ENCODE data around the gene MAPK14. TPM values are rescaled to one million over a fixed set of nuclear protein-coding genes. Genes with fewer than 3 reads are reported as not detected.

Gene MAPK14
- total RNA-seq, 3 donors from 2014 or later (not counting 1 experiment from before 2014, with no cell fraction given), result 68.0 to 106 (median 84.5) TPM

- H3K9me3 Mint-ChIP-seq, result no peaks in the 10 kb centered on the region
- H3K27ac Mint-ChIP-seq, result peak overlapping the region; percentile 92 to 96
- intact Hi-C loops (cut with micrococcal nuclease), result no loop called here
- Histone ChIP-seq H3K4me1 (ENCODE audit: control insufficient read depth, insufficient read depth, low read length) (peaks cover 39% of the 10 kb centered on the region), H3K36me3 (ENCODE audit: control insufficient read depth, insufficient read depth, low read length) (peaks cover 21% of the 10 kb centered on the region), H3K27ac (ENCODE audit: low read length) (peak overlapping the region; percentile 78), H3K27me3 (ENCODE audit: control insufficient read depth, insufficient read depth, low read length) (no peaks in the 10 kb centered on the region), H3K9me3 (ENCODE audit: control insufficient read depth, insufficient read depth, low read length) (no peaks in the 10 kb centered on the region), H3K4me3 (ENCODE audit: low read length) (no peak overlapping the region)
- no peak for TF ChIP-seq CTCF (IDR thresholded peaks at IDR 0.05)
- no peak for DNase-seq
- H3K4me1 Mint-ChIP-seq, result peaks cover 65 to 70% of the 10 kb centered on the region in 2 donors
- 100% methylated on average over 1 of the region's 3 CpGs for WGBS (ENCODE audit: insufficient coverage)
- peaks cover 8% of the 10 kb centered on the region for H3K36me3 Mint-ChIP-seq
- H3K27me3 Mint-ChIP-seq (ENCODE audit: low read depth in 2 of 2), result no peaks in the 10 kb centered on the region
- no peak for ATAC-seq
- peak overlapping the region; percentile 37 for H3K4me3 Mint-ChIP-seq
Measured at GRCh38 chr6:36101691-36102090, 74.1 kb downstream of the MAPK14 start.

- Mint-ChIP-seq H3K4me3 (no peak overlapping the region), H3K27ac (peak overlapping the region; percentile 92 to 96), H3K9me3 (no peaks in the 10 kb centered on the region), H3K36me3 (peaks cover 13% of the 10 kb centered on the region), H3K4me1 (peaks cover 61 to 68% of the 10 kb centered on the region in 2 donors), H3K27me3 (ENCODE audit: low read depth in 2 of 2) (no peaks in the 10 kb centered on the region)
- Histone ChIP-seq H3K36me3 (ENCODE audit: control insufficient read depth, insufficient read depth, low read length) (peaks cover 26% of the 10 kb centered on the region), H3K4me1 (ENCODE audit: control insufficient read depth, insufficient read depth, low read length) (peaks cover 39% of the 10 kb centered on the region), H3K27me3 (ENCODE audit: control insufficient read depth, insufficient read depth, low read length) (no peaks in the 10 kb centered on the region), H3K27ac (ENCODE audit: low read length) (peak overlapping the region; percentile 22), H3K4me3 (ENCODE audit: low read length) (no peak overlapping the region), H3K9me3 (ENCODE audit: control insufficient read depth, insufficient read depth, low read length) (no peaks in the 10 kb centered on the region)
- intact Hi-C loops (cut with micrococcal nuclease), result no loop called here
- ATAC-seq (no peak), DNase-seq (no peak)
- 73% methylated on average over 3 of the region's 4 CpGs for WGBS (ENCODE audit: insufficient coverage)
- no peak for TF ChIP-seq CTCF (IDR thresholded peaks at IDR 0.05)
Measured at GRCh38 chr6:36102853-36103252, 75.2 kb downstream of the MAPK14 start.

GRCh38 chr6:36104836-36105235 is 77.2 kb downstream of the MAPK14 start:
- peaks cover 21% of the 10 kb centered on the region for H3K36me3 Mint-ChIP-seq

More at GRCh38 chr6:36104836-36105235, 77.2 kb downstream of the MAPK14 start:
- Histone ChIP-seq H3K27ac (ENCODE audit: low read length) (no peak overlapping the region), H3K4me3 (ENCODE audit: low read length) (no peak overlapping the region), H3K9me3 (ENCODE audit: control insufficient read depth, insufficient read depth, low read length) (no peaks in the 10 kb centered on the region), H3K4me1 (ENCODE audit: control insufficient read depth, insufficient read depth, low read length) (peaks cover 39% of the 10 kb centered on the region), H3K27me3 (ENCODE audit: control insufficient read depth, insufficient read depth, low read length) (no peaks in the 10 kb centered on the region), H3K36me3 (ENCODE audit: control insufficient read depth, insufficient read depth, low read length) (peaks cover 37% of the 10 kb centered on the region)
- Mint-ChIP-seq H3K4me1 (peaks cover 54 to 64% of the 10 kb centered on the region in 2 donors), H3K27me3 (ENCODE audit: low read depth in 2 of 2) (no peaks in the 10 kb centered on the region), H3K9me3 (no peaks in the 10 kb centered on the region), H3K4me3 (no peak overlapping the region), H3K27ac (peak overlapping the region; percentile 65)
- intact Hi-C loops (cut with micrococcal nuclease), result no loop called here
- DNase-seq (no peak), ATAC-seq (no peak)
- 90% methylated on average over 2 of the region's 2 CpGs for WGBS (ENCODE audit: insufficient coverage)
- no peak for TF ChIP-seq CTCF (IDR thresholded peaks at IDR 0.05)

All from natural killer cell (primary cell).